ENCODE measurements around the gene ZNF800.
A peak's percentile ranks its signal among the peaks of the same experiment; 100 is the strongest.

The ZNF800 gene

DNA sequence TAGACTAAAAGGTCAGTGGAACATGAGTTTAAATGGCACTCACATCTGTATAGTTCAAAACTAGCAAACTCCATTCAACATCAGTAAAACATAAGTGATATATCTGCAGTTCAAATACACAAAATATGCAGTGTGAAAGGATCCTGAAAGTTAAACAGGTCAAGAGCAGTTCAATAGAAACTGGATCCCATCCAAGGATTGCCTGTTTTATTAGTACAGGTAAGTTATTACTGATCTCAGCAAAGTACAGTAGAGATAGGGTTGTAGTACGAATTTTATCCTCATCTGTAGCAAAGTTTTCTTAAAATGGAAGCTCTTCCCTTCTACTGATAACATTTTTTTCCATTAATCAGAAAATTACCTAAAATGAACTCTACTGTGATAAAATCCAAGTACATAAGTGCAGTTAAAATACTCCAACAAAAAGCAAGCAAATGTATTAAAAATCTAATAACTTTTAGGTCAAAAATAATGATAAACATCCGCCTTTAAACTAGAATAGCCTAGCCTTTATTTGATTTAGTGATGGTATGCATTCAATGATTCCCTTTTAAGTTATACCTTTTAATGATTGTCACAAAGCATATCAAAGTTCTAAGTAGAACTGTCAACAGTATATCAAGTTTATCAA, 2.2 kb downstream of the ZNF800 start:
- FAIRE-seq = peak; percentile 76

DNA sequence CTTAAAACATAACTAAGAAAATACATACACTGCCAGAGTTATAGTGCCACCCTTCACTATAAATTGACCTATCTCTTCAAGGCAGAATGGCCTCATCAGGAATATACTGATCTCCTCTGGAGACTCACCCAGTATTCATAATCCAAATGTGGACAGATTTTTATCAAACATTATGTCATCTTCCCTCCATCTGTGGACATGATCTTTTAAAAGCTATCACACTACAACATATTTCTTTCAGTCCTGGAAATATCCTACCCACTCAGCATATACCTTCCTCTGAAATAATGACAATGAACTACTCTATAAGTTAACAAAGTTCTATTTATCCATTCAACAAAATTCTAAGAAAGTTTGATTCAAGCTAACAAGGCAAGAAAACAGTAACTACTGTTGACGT, 3.2 kb downstream of the ZNF800 start:
- FAIRE-seq = no peak

DNA sequence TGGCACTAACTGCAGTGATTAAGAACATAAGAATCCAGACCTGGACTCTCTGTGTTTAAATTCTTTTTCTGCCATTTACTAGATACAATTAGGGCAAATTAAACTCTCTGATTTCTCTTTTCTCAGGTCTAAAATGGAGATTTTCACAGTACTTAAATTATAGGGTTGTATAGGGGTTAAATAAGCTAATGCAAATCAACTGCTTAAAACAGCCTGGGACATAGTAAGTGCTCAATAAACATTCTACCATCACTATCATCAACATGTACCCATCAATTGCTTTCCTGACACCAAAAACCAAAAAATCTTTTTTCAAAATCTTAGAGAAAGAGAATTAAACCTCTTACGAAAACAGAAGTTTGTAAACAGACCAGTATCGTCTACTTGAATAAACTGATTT, 4.5 kb downstream of the ZNF800 start:
- no peak for FAIRE-seq

DNA sequence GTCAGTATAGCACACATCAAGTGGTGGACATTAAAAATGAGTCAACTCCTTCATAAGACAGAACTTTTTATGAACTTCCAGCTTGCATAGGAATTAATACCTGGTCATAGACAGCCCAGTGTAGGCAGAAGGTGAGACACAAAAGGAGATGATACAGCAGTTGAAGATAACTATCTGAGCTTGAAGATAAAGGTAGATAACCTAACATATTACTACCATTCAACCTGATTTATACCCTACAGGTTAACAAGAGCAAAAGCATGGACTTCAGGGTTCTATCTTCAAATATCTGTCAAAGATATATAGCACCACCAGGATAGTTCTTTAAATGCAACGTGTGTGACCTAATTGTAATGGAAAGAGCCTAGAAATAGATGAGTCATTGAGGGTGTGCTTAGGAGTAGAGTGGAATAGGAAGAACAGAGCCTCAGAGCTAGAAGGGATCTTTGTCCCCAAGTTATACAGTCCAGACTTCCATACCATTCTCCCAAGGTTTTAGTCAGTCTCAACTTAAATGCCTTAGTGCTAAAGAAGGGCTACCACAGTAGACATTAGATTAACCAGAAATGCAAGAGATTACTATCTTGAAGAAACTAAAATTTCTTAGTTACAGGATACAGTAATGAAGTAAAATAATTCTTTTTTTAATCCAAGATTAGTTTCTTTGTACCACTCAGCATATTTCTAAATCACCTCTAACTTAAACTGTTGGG, 9.2 kb downstream of the ZNF800 start:
- no peak for FAIRE-seq

DNA sequence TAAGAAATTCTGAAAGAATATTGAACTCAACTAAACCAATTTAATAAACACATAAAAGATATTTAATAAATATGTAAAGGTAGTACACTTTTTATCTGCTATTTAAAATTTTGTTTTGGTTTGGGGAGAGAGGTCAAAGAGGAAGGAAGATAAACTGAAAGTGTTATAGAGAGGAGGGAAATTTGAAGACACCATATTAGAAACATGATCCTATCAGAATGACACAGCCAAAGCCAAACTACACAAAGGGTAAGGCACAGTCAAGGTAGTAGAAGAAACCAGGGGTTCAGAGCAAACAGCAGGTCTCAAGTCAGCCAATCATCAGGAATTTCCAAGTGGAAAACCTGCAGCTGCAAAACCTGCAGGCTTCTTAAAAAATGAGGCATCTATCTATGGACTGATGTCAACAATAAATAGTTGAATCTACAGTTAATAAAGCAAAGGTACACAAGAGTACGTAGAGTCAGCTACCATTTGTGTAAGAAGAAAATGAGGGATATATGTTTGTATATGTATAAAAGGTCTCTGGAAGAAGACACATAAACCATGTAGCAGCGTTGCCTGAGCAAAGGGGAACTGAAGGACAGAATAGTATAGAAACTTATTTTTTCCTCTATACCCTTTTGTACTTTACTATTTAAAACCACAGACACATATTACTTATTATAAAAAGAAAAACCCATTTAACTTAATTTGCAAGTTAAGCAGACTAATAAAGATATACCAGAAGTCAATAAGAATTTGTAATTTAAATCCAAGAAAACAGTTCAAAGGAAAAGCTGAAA, 10.0 kb downstream of the ZNF800 start:
- FAIRE-seq = peak; percentile 78

DNA sequence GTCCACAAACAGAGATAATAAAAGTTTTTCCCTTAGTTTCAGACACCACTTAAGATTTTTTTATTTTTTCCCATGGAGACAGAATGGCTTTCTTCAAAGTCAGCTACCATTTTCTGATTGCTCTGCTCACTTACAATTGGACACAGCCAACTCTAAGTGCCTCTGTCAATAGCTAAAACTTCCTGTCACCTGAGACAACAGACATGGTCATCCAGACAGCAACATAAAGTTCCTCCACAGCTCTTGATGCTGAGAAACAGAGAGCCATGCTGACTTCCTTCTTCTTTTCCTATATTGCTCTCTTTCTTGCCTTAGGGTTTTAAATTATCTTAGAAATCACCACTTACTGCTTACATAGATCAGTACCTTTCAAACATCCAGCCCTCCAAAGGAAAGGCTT, 12.0 kb downstream of the ZNF800 start:
- FAIRE-seq = no peak

DNA sequence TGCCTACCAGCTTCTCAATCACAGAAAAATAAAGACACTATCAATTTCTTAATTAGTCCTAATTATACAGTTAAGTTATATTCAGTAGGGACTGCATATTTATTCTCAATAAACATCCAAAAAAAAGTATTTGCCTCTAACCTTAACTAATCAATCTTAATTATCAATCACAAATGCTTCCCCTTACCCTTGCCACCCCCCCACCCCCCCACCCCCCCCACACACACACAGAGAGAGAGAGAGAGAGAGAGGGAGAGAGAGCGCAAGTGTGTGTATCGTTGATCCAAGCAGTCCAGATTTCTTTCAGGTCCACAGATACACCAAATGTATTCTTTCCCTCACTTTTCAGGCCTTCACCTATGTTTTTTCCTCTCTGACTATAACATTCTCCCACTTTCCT, 12.9 kb downstream of the ZNF800 start:
- no peak for FAIRE-seq

DNA sequence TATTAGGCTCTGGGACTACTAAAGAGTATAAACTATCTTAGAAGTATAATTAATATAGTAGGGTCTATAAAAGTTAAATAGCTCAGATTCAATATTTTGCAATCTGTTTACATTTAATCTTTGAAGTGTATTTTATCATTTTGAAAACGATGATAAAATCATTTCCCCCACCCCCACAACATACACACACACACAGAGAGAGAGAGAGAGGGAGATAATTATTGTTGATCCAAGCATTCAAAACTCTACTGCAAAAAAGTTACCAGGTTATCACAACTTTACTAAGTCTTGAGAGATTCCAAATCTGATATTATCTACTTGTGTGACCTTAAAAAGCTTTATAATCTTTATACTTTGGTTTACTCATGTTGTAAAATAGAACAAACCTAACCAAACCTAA, 14.0 kb downstream of the ZNF800 start:
- FAIRE-seq = no peak

DNA sequence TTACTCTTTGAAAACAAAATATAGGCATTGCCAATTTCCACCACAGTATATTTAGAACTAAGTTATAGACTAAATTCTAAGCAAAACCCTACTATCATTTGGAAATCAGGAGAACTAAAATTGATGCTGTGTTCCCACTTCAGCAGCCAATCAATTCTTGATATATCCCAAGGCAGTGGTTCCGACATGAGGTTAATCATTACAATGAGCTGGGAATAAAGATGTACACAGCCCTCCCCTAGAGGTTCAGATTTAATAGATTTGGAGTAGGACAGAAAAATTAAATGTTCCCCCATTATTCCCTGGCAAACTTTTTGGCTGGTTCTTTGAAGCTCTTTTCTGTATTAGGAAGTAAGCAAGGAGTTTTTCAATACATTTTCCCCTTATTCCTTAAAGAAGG, 15.1 kb downstream of the ZNF800 start:
- no peak for FAIRE-seq

DNA sequence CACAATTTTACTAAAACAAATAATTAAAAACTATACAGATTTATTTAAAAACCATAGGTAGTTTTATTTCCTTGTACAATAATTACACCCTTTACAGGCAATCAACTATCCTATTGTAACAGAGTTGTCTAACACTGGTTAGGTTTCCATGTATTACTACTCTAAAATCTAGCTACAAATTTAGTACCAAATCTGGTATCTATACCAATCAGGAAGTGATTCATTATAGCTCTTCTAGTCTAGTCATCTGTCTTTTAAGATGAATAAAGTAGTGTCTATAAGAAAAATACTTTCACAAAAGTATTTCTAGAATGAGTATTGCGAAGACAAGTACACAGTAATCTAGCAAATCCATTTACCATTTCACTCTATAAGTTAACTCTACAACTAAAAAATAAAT, 16.9 kb downstream of the ZNF800 start:
- no peak for FAIRE-seq

DNA sequence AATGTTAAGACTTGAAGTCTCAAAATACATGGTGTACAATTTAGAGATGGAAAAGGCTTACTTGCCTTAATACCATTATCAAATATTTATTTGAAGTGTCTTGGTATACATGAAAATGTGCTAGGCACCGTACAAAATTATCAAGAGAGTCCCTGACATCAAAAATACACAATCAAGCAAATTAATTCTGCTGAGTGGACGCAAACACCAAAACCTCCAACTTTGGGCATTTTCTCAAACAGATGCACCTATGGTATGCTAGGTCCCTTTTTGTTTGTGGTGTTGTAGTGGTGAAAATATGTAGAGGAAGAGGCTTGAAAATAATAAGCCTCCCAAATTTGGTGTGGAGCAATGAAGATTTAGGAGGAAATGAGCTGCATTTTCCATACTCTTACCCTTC, 24.8 kb downstream of the ZNF800 start:
- no peak for FAIRE-seq

DNA sequence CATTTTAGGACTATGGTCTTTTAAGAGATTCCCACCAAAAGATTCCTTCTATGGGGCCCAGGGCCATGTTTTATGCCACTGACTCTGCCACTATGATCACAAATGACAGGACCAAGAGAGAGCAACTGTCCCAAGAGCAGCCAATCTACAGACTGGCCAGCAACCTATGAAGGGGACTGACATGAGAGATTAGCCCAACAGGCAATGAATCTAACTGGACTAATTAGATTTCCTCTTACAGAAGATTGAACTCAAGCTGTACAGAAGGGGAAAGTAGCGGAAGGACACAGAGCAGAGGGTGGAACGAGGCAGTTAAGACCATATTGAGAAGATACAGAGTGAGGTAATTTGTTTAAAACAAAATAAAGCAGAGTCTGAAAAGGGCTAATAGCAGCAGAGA, 25.8 kb downstream of the ZNF800 start:
- FAIRE-seq = no peak

DNA sequence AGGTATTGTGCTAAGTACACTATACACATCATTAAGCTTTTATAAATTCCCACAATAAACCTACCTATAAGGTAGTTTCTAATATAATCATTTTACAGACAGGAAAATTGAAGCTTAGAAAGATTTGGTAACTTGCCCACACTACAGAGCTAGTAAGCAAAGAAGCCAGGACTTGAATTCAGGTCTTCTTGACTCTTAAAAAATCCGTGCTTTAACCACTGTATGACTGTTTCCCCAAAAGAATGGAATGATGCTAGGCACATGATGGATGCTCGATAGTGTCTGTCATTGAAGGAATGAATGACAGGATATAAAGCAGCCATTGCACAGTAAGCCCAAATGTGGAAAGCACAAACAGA, 26.6 kb downstream of the ZNF800 start:
- no peak for FAIRE-seq

DNA sequence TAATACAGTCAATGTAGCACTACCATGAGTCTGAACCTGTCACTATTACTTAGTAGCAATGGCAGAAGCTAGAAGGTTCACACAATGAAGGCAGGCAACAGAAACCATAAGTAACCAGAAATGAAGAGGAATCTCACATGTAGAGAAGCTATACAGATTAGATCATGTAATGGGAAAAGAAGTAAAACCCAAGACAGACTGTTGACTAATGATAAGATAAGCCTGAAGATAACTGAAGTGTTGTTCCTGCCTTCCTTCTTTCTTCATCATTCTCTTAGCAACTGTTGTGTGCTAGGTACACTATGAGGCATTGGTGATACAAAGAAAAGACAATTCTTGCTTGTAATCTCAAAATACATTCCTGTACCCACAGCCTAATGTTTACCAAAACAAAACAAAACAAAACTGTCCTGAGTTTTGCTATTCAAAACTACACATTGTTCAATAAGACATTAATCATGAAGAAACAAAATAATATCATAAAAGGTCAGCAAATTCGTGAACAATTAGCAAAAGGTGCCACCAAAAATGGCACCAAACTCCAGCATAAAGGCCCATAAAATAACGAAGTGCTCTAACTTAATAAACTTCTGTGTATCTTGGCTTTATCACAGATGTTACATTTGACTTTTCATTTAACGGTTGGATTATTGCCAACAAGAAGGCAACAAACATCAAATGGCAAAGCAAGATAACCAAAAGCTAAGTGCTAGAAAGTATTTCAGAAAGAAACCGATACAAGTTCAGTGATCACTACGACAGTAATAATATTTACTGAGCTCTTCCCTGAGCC, 27.1 kb downstream of the ZNF800 start:
- no peak for FAIRE-seq

DNA sequence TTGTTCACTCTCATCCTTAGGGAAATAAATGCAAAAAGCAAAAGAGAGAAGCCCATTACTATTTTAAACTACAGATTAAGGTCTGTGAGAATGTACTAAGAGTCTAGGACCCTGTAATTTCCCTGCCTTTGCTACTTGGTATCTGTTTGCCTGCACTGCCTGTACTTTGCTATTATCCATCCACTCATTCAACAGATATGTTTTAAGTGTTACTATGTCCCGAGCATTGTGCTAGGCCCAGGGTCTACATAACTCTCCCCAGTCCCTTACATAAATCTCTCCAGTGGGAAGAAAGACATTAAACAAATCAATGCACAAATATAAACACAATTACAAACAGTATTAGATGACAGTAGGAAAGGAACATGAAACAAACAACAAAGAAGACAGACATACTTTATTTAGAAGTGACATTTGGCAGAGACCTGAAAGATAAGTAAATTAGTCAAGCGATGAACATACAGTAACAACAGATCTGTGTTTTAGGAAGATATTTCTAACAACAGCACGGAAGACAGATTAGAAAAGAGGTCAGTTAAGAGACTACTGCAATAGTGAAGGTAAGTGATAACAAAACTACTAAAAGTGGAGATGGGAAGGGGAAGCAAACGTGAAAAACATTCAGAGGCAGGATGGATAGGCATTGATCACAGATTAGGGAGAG, 30.0 kb downstream of the ZNF800 start:
- FAIRE-seq = no peak

DNA sequence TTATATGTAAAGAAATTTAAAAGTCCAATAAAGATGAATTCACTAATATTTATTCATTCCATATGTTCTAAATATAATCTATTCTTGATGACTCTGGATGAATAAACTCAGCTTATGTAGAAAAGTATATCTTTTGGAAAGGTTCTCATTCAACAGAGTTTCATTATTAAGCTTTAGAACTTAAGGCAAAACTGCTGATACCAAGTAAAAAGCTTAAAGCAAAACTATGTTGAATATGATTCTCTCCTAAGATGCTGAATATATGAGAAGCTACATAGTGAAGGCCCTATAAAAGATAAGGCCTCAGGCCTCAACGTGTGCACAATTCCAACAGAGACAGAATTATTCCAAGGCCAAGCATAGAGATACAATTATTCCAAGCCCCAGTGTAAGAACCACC, 30.8 kb downstream of the ZNF800 start:
- peak; percentile 11 for FAIRE-seq

DNA sequence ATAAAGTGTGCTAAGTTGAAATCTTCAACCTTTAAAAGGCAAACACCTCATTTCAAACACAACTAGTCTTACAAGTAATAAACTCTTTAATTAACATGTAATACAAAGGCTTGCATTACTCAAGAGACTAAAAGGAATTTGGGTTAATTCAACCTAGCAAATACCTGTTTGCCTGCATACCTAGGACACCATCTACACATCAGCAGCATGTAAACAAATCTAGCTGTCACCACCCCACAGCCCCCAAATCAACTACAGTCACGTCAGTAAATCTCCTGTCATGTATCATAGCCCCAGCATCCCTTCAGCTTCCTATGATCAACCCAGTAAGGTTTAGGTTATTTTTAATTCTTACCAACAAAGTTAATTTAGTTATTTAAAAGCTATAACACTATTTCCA, 33.5 kb downstream of the ZNF800 start:
- FAIRE-seq = no peak

DNA sequence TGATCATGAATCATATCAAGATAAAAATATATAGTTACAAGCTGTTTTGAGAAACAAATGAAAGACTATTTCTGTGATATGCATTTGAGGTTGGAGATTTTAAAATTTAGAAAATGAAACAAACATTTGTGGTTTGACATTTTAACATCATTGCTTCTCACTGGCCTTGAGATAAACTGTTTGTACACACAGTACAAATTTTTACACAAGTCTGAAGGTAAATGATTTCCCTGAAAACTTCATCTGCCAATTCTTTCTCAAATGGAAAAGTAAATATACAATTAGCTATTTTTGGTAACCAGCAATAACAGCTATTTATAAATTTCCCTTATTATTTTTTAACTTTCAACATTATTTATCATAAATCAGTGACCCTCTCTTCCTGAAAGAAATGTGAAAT, 38.6 kb downstream of the ZNF800 start:
- FAIRE-seq = peak; percentile 29

DNA sequence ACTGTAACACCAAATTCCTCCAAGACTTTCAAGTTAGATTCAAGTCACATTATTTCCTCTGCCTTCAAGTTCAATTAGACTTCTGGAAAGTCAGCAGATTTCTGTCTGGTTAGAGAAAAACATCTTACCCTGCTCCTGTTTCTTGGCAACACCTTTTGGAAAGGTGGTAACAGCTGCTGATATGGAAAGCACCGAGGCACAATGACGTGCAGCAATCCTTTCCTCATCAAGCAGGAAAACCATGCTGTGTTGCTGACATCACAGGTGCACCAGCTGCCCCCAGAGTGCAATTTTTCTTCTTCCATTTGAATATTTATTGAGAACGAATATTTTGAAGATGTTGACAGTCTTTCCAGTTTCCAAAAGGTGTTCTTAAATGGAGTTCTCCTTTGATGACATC, 41.9 kb downstream of the ZNF800 start:
- FAIRE-seq = no peak

DNA sequence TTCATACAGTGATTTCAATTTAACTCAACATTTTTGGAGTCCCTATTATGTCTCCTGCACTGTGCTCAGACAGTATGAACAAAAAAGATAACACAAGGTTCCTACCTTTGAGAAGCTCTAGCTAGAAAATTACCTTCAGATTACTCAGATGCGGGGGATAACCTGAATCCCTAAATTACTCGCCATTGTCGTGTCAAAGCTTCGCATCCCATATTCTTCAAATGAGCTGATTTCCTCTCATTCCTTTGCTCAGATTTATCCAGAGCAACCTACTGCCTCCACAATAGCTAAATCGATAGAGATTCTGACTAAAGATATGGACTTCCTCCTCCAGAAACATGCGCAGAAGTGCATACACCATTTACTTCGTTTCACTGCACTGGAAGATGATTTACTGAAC, 42.6 kb downstream of the ZNF800 start:
- FAIRE-seq = no peak

DNA sequence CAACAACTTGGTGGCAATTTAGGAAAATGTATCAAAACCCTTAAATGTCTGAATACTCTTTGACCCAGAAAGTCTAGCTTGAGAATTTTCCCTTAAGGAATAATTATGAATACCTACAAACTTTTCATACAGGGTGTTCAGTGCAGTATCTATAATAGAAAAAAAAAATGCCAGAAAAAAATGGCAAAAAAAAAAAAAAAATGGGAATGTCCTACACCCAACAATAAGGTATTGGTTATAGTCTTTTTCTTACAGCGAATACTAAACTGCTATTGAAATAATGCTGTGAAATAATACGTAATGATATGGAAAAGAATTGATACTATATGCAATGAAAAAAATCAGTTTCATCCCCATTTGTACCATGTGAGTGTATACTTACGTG, 44.3 kb downstream of the ZNF800 start:
- no peak for FAIRE-seq

DNA sequence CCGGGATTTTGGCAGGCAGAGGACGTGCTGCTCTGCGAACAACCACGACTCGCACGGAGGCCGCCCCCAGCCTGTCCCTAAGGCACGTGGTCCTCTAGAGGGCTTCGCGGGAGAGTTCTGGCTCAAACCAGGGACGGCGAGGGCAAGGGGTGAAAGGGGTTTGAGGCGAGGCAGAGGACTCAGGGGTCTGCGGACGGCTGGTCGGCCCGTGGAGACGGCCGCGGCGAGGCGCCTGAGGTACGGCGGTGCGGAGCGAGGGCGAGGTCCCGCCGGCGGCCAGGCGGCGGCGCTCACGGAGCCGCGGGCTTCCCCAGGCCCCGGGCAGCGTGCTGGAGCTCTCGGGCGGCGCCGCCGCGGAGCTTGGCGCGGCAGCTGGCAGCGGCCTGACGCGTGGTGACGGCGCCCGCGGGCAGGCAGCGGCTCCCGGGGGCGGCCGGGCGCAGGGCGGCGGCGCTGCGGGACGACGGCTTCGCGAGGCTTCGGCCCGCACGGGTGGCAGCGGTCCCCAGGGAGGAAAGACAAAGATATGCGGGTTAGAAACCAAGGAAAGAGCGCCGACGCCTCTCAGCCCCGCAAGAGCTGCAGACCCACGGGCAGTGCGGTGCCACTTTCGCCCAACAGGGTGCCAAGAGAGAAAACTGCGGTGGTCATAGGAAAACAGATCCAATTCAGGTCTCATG, 44.8 kb downstream of the ZNF800 start:
- no peak for FAIRE-seq
